T-helper 17 cell (primary cell): ENCODE data around the gene UBE2S. TPM values are rescaled to one million over a fixed set of nuclear protein-coding genes. Genes with fewer than 3 reads are reported as not detected.
"Not testable (repeated sequence)": the region's sequence is repeated elsewhere in the genome, so short reads cannot be mapped to it uniquely, and the experiment has no call there.

Experiments
- ATAC-seq: fragments of 150-1000 bp; cut with Tn5 transposase; 2 replicates; pipeline ENCODE4 v1.10.0; 2021; ENCODE audit warnings: mild to moderate bottlenecking, moderate library complexity
- DNase-seq, 3 donors: peaks; one replicate each; pipeline versions ENCODE4 v3.0.0 to v3.0.0-alpha.2; 2020 to 2021
- H3K9me3 ChIP-seq: one replicate; pipeline ENCODE4 v1.7.0; 2013; ENCODE audit warnings: low read length, mild to moderate bottlenecking; ENCODE audit not compliant: control insufficient read depth, poor library complexity, severe bottlenecking
- H3K27ac Mint-ChIP-seq: one replicate; pipeline ENCODE4 v1.8.0; 2022; ENCODE audit warnings: mild to moderate bottlenecking, moderate library complexity, mixed read lengths
- H3K27me3 Mint-ChIP-seq: one replicate; pipeline ENCODE4 v1.8.0; 2022; ENCODE audit warnings: mixed read lengths
- H3K36me3 Mint-ChIP-seq: one replicate; pipeline ENCODE4 v1.8.0; 2022; ENCODE audit warnings: low read depth, mixed read lengths
- H3K4me1 Mint-ChIP-seq: one replicate; pipeline ENCODE4 v1.8.0; 2022; ENCODE audit warnings: mild to moderate bottlenecking, mixed read lengths
- H3K4me3 Mint-ChIP-seq: one replicate; pipeline ENCODE4 v1.8.0; 2022; ENCODE audit warnings: mild to moderate bottlenecking, moderate library complexity, mixed read lengths
- total RNA-seq, 4 donors: library from RNA in 2 of 4; stranded (reverse) in 2 of 4; gene quantifications; one replicate each; pipeline ENCODE4 v1.2.3 and lab custom pipeline; 2022 to 2026

Gene UBE2S
- total RNA-seq (10 to 100 TPM; 64.6 to 78.1 TPM), total RNA-seq (lab: John Stamatoyannopoulos, UW) (19.4 to 150 reads per million in 2 donors)

GRCh38 chr19:55407550-55407799 lies at the start of gene UBE2S:
TSS of gene UBE2S (minus strand) at chr19:55407788. CDS start at chr19:55407589, 199 bp downstream.
- Mint-ChIP-seq H3K4me3 (peak within 1 kb of the TSS; percentile 88), H3K4me1 (peaks cover 23% of the 10 kb centered on the region), H3K27ac (peak within 1 kb of the TSS; percentile 95)
- not testable (repeated sequence) for H3K27me3 Mint-ChIP-seq, DNase-seq, ATAC-seq, H3K36me3 Mint-ChIP-seq, H3K9me3 ChIP-seq

- ATAC-seq (no peak), DNase-seq (no peak)
- H3K9me3 ChIP-seq = no peaks in the 10 kb centered on the region
- Mint-ChIP-seq H3K27me3 (no peaks in the 10 kb centered on the region), H3K27ac (no peak overlapping the region), H3K36me3 (peaks cover 7% of the 10 kb centered on the region), H3K4me1 (peaks cover 14% of the 10 kb centered on the region), H3K4me3 (no peak overlapping the region)
These were observed 48.8 kb upstream of the UBE2S start for GRCh38 chr19:55456347-55456746.

- no peak overlapping the region for H3K27ac Mint-ChIP-seq
These were observed 48.1 kb upstream of the UBE2S start for GRCh38 chr19:55455576-55456235.

GRCh38 chr19:55454787-55455243 lies 47.2 kb upstream of the UBE2S start:
- DNase-seq = peak in 2 of 3 donors; percentile 24 to 48
- peaks cover 9% of the 10 kb centered on the region for H3K36me3 Mint-ChIP-seq
- no peak overlapping the region for H3K27ac Mint-ChIP-seq
- H3K27me3 Mint-ChIP-seq = no peaks in the 10 kb centered on the region
- peak; percentile 39 for ATAC-seq
- H3K9me3 ChIP-seq = no peaks in the 10 kb centered on the region
- H3K4me1 Mint-ChIP-seq = peaks cover 12% of the 10 kb centered on the region
- no peak overlapping the region for H3K4me3 Mint-ChIP-seq

More at GRCh38 chr19:55455576-55456235, 48.1 kb upstream of the UBE2S start:
- H3K9me3 ChIP-seq = no peaks in the 10 kb centered on the region
- no peak for DNase-seq
- H3K36me3 Mint-ChIP-seq = peaks cover 9% of the 10 kb centered on the region
- H3K27me3 Mint-ChIP-seq = no peaks in the 10 kb centered on the region
- no peak overlapping the region for H3K4me3 Mint-ChIP-seq
- H3K4me1 Mint-ChIP-seq = peaks cover 11% of the 10 kb centered on the region
- no peak for ATAC-seq

- no peaks in the 10 kb centered on the region for H3K27me3 Mint-ChIP-seq
- H3K4me3 Mint-ChIP-seq = peak overlapping the region; percentile 83
- H3K9me3 ChIP-seq = no peaks in the 10 kb centered on the region
- ATAC-seq = no peak
- H3K36me3 Mint-ChIP-seq = peaks cover 9% of the 10 kb centered on the region
- no peak for DNase-seq
- H3K27ac Mint-ChIP-seq = no peak overlapping the region
- H3K4me1 Mint-ChIP-seq = peaks cover 12% of the 10 kb centered on the region
These were observed 46.1 kb upstream of the UBE2S start for GRCh38 chr19:55453511-55454260.

- Mint-ChIP-seq H3K4me3 (peak overlapping the region; percentile 81), H3K27ac (peak overlapping the region; percentile 11), H3K27me3 (no peaks in the 10 kb centered on the region), H3K36me3 (peaks cover 9% of the 10 kb centered on the region), H3K4me1 (peaks cover 12% of the 10 kb centered on the region)
- ATAC-seq = peak; percentile 65
- H3K9me3 ChIP-seq = no peaks in the 10 kb centered on the region
- DNase-seq = peak in 1 of 3 donors; percentile 31
These were observed 45.3 kb upstream of the UBE2S start for GRCh38 chr19:55452749-55453346.

- H3K9me3 ChIP-seq = no peaks in the 10 kb centered on the region
- H3K36me3 Mint-ChIP-seq = peaks cover 9% of the 10 kb centered on the region
- DNase-seq = peak in 1 of 3 donors; percentile 25
- peaks cover 12% of the 10 kb centered on the region for H3K4me1 Mint-ChIP-seq
- no peaks in the 10 kb centered on the region for H3K27me3 Mint-ChIP-seq
- ATAC-seq = peak; percentile 24
- H3K27ac Mint-ChIP-seq = peak overlapping the region; percentile 11
- peak overlapping the region; percentile 81 for H3K4me3 Mint-ChIP-seq
These were observed 44.6 kb upstream of the UBE2S start for GRCh38 chr19:55451965-55452748.

GRCh38 chr19:55451163-55451964 lies 43.8 kb upstream of the UBE2S start:
- Mint-ChIP-seq H3K4me3 (peak overlapping the region; percentile 81), H3K27me3 (no peaks in the 10 kb centered on the region), H3K36me3 (peaks cover 9% of the 10 kb centered on the region), H3K4me1 (peaks cover 12% of the 10 kb centered on the region), H3K27ac (no peak overlapping the region)
- ATAC-seq (peak; percentile 49), DNase-seq (no peak)
- H3K9me3 ChIP-seq = no peaks in the 10 kb centered on the region

GRCh38 chr19:55449469-55449868 lies 41.9 kb upstream of the UBE2S start:
- ATAC-seq = no peak
- Mint-ChIP-seq H3K27me3 (peaks cover 14% of the 10 kb centered on the region), H3K4me1 (peaks cover 9% of the 10 kb centered on the region), H3K4me3 (no peak overlapping the region), H3K27ac (no peak overlapping the region), H3K36me3 (peaks cover 9% of the 10 kb centered on the region)
- H3K9me3 ChIP-seq = no peaks in the 10 kb centered on the region
- DNase-seq = no peak

- not testable (repeated sequence) for DNase-seq, ATAC-seq, H3K27ac Mint-ChIP-seq, H3K4me3 Mint-ChIP-seq, H3K36me3 Mint-ChIP-seq, H3K9me3 ChIP-seq
- H3K4me1 Mint-ChIP-seq = peaks cover 11% of the 10 kb centered on the region
- H3K27me3 Mint-ChIP-seq = peaks cover 24% of the 10 kb centered on the region
These were observed 40.5 kb upstream of the UBE2S start for GRCh38 chr19:55448175-55448490.

GRCh38 chr19:55447421-55448174 lies 40.0 kb upstream of the UBE2S start:
- DNase-seq (no peak), ATAC-seq (peak; percentile 30)
- peaks cover 16% of the 10 kb centered on the region for H3K4me1 Mint-ChIP-seq
- peaks cover 4% of the 10 kb centered on the region for H3K36me3 Mint-ChIP-seq
- peaks cover 24% of the 10 kb centered on the region for H3K27me3 Mint-ChIP-seq
- no peak overlapping the region for H3K4me3 Mint-ChIP-seq
- H3K9me3 ChIP-seq = no peaks in the 10 kb centered on the region
- no peak overlapping the region for H3K27ac Mint-ChIP-seq

GRCh38 chr19:55446060-55446459 lies 38.5 kb upstream of the UBE2S start:
- H3K9me3 ChIP-seq = no peaks in the 10 kb centered on the region
- Mint-ChIP-seq H3K27ac (no peak overlapping the region), H3K27me3 (peaks cover 31% of the 10 kb centered on the region), H3K4me3 (no peak overlapping the region), H3K36me3 (peaks cover 8% of the 10 kb centered on the region), H3K4me1 (peaks cover 19% of the 10 kb centered on the region)
- DNase-seq = no peak
- no peak for ATAC-seq
